Measurements from ENCODE around the gene NDUFB10.

Gene NDUFB10

DNA sequence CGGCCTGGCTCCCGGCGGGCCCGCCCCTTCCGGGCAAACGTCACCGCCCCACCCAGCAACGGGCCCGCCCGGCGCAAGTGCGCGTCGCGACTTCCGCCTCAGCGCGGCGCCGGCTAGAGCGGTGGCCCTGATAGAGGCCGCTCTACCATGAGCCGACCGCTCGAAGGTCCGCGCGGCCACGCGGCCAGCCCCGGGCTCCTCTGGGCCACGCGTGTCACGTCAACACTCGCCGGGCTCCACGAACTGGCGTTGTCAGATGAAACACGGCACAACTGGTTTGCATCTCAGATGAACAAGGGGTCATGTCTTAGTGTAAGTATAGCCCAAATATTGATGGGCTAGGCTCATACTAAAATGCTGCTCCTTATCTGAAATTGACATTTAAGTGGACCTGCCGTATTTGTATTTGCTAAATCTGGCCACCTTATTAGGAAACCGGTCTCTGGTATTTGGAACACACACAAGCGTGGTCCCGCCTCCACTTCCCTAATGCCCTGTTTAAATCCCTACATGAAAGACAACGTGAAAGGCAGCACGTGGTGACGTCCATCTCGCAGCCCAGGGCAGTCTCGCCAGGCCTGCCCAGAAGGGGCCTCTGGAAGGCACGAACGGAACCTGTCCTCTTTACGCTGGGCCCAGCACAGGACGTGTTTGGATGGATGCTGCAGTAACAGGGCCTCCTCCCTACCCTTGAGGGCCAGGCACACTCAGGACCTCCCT, 50.6 kb downstream of the NDUFB10 start, which contains the start of gene ZNF598:
Gene ZNF598 (minus strand): TSS at position 31 of the 720 bp plus-strand sequence.
- peak within 1 kb of the TSS; percentile 84 for H3K4me3 ChIP-seq (ENCODE audit: low read depth, low read length)
- no peak for TF ChIP-seq CTCF (IDR thresholded peaks at IDR 0.05; ENCODE audit: low read depth, low read length)
